ENCODE data around the gene JPT1. TPM values are rescaled to one million over a fixed set of nuclear protein-coding genes. Genes with fewer than 3 reads are reported as not detected.
"Not testable (repeated sequence)": the region's sequence is repeated elsewhere in the genome, so short reads cannot be mapped to it uniquely, and the experiment has no call there.

The JPT1 gene
- total RNA-seq, 1 donor from 2014 or later: 282 TPM

DNA sequence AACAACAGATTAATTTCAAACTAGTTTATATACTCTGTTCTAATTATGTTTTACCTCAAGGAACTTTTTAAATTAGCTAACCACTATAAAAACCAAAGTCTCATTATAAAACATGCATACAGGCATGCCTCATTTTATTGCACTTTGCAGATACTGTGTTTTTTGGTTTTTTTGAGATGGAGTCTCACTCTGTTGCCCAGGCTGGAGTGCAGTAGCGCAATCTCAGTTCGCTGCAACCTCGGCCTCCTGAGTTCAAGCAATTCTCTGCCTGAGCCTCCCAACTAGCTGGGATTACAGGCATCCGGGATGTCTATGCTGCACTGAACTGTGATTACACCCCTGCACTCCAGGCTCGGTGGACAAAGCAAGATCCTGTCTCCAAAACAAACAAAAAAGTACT is 8.8 kb upstream of the JPT1 start:
- Histone ChIP-seq H4K20me1 (ENCODE audit: insufficient read depth, low read length) (peaks cover 4% of the 10 kb centered on the region), H3K9me3 (ENCODE audit: insufficient read depth, low read depth, low read length) (no peaks in the 10 kb centered on the region), H3K4me1 (ENCODE audit: insufficient read depth, low read length) (peaks cover 15% of the 10 kb centered on the region), H3K36me3 (ENCODE audit: insufficient read depth, low read length) (peaks cover 16% of the 10 kb centered on the region), H3K27me3 (ENCODE audit: insufficient read depth, low read length) (no peaks in the 10 kb centered on the region), H3K9ac (ENCODE audit: low read length) (no peak overlapping the region), H2AFZ (ENCODE audit: low read depth, low read length) (no peak overlapping the region), H3K79me2 (ENCODE audit: insufficient read depth, low read length) (peaks cover 3% of the 10 kb centered on the region), H3K27ac (ENCODE audit: low read depth, low read length) (no peak overlapping the region), H3K4me3 (ENCODE audit: insufficient read depth, low read depth, low read length) (no peak overlapping the region), H3K4me2 (ENCODE audit: low read length) (no peak overlapping the region)
- Mint-ChIP-seq H3K36me3 (ENCODE audit: low read depth, unreplicated experiment) (peaks cover 8% of the 10 kb centered on the region), H3K4me3 (ENCODE audit: unreplicated experiment) (no peak overlapping the region), H3K27me3 (ENCODE audit: low read depth, unreplicated experiment) (no peaks in the 10 kb centered on the region), H3K9me3 (ENCODE audit: unreplicated experiment) (no peaks in the 10 kb centered on the region), H3K27ac (ENCODE audit: unreplicated experiment) (no peak overlapping the region), H3K4me1 (ENCODE audit: low read depth, unreplicated experiment) (peaks cover 1% of the 10 kb centered on the region)
- FAIRE-seq (no peak), DNase-seq (ENCODE audit: low read depth) (no peak)
- TF ChIP-seq, protein P1, sequence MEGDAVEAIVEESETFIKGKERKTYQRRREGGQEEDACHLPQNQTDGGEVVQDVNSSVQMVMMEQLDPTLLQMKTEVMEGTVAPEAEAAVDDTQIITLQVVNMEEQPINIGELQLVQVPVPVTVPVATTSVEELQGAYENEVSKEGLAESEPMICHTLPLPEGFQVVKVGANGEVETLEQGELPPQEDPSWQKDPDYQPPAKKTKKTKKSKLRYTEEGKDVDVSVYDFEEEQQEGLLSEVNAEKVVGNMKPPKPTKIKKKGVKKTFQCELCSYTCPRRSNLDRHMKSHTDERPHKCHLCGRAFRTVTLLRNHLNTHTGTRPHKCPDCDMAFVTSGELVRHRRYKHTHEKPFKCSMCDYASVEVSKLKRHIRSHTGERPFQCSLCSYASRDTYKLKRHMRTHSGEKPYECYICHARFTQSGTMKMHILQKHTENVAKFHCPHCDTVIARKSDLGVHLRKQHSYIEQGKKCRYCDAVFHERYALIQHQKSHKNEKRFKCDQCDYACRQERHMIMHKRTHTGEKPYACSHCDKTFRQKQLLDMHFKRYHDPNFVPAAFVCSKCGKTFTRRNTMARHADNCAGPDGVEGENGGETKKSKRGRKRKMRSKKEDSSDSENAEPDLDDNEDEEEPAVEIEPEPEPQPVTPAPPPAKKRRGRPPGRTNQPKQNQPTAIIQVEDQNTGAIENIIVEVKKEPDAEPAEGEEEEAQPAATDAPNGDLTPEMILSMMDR (IDR thresholded peaks at IDR 0.05; ENCODE audit: insufficient read depth, low read depth, low read length): no peak
- TF ChIP-seq EZH2 (IDR thresholded peaks at IDR 0.05; ENCODE audit: insufficient read depth, low read length): no peak

DNA sequence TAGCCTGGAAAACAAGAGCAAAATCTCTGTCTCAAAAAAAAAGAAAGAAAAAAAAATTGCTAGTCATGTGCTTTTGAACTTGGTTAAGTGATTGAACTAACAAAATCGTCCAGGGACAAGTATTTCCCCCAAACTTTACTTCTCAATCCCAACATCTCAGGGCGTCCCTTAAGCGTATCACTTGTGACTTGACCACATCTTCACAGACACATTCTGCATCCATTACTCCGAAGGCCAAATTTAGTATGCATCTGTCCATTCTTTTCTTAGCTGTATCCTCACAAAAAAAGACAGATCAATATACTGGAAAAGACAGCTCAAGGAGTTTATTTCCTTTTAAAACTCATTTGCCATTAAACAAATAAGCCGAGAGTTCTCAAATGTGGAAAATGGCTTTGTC is 5.9 kb upstream of the JPT1 start:
- Mint-ChIP-seq H3K9me3 (ENCODE audit: unreplicated experiment) (no peaks in the 10 kb centered on the region), H3K36me3 (ENCODE audit: low read depth, unreplicated experiment) (peaks cover 6% of the 10 kb centered on the region), H3K27me3 (ENCODE audit: low read depth, unreplicated experiment) (no peaks in the 10 kb centered on the region), H3K27ac (ENCODE audit: unreplicated experiment) (no peak overlapping the region), H3K4me3 (ENCODE audit: unreplicated experiment) (no peak overlapping the region), H3K4me1 (ENCODE audit: low read depth, unreplicated experiment) (peaks cover 2% of the 10 kb centered on the region)
- Histone ChIP-seq H3K4me1 (ENCODE audit: insufficient read depth, low read length) (peaks cover 15% of the 10 kb centered on the region), H3K27ac (ENCODE audit: low read depth, low read length) (no peak overlapping the region), H3K27me3 (ENCODE audit: insufficient read depth, low read length) (no peaks in the 10 kb centered on the region), H3K9me3 (ENCODE audit: insufficient read depth, low read depth, low read length) (no peaks in the 10 kb centered on the region), H3K4me3 (ENCODE audit: insufficient read depth, low read depth, low read length) (no peak overlapping the region), H3K9ac (ENCODE audit: low read length) (no peak overlapping the region), H3K36me3 (ENCODE audit: insufficient read depth, low read length) (no peaks in the 10 kb centered on the region), H2AFZ (ENCODE audit: low read depth, low read length) (no peak overlapping the region), H4K20me1 (ENCODE audit: insufficient read depth, low read length) (no peaks in the 10 kb centered on the region), H3K79me2 (ENCODE audit: insufficient read depth, low read length) (peaks cover 3% of the 10 kb centered on the region), H3K4me2 (ENCODE audit: low read length) (no peak overlapping the region)
- no peak for FAIRE-seq
- DNase-seq (ENCODE audit: low read depth): no peak
- TF ChIP-seq, protein P1 (IDR thresholded peaks at IDR 0.05; ENCODE audit: insufficient read depth, low read depth, low read length): no peak
- TF ChIP-seq EZH2 (IDR thresholded peaks at IDR 0.05; ENCODE audit: insufficient read depth, low read length): no peak

DNA sequence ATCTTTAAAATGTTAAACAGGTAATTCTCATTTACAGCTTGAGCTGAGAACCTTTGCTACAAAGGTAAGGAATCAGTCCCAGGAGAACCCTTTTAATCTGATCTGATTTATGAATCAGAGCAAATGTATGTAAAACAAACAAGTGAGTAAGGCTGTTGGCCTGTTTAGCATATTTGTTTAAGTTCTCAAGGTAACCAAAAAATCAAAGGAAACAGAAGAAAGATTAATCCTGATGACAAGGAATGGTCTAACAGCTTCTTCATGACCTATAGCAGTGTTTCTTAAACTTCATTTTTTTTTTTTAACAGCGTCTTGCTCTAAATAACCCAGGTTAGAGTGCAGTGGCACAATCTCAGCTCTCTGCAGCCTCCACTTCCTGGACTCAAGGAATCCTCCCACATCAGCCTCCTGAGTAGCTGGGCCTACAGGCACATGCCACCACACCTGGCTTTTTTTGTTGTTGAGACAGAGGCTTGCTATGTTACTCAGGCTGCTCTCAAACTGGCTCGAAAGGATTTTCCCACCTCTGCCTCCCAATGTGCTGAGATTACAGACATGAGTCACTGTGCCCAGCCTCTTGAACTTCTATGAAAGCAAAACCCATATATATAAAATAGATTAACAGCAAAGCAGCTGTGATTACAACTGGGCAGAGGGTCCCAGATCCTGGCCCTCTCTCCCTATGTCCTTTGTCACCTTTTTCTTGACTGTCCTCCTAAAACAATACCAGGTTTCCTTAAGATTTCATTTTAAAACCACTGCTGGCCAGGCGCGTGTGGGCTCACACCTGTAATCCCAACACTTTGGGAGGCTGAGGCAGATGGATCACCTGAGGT is 5.1 kb upstream of the JPT1 start:
- Histone ChIP-seq H3K9ac (ENCODE audit: low read length) (peak overlapping the region; percentile 38), H3K36me3 (ENCODE audit: insufficient read depth, low read length) (no peaks in the 10 kb centered on the region), H2AFZ (ENCODE audit: low read depth, low read length) (no peak overlapping the region), H3K9me3 (ENCODE audit: insufficient read depth, low read depth, low read length) (no peaks in the 10 kb centered on the region), H4K20me1 (ENCODE audit: insufficient read depth, low read length) (no peaks in the 10 kb centered on the region), H3K27ac (ENCODE audit: low read depth, low read length) (peak overlapping the region; percentile 79), H3K4me1 (ENCODE audit: insufficient read depth, low read length) (peaks cover 21% of the 10 kb centered on the region), H3K79me2 (ENCODE audit: insufficient read depth, low read length) (peaks cover 3% of the 10 kb centered on the region), H3K27me3 (ENCODE audit: insufficient read depth, low read length) (no peaks in the 10 kb centered on the region), H3K4me2 (ENCODE audit: low read length) (peak overlapping the region; percentile 45), H3K4me3 (ENCODE audit: insufficient read depth, low read depth, low read length) (no peak overlapping the region)
- FAIRE-seq (no peak), DNase-seq (ENCODE audit: low read depth) (peak; percentile 65)
- H3K4me3 Mint-ChIP-seq (ENCODE audit: unreplicated experiment): peak overlapping the region; percentile 20
- H3K27ac Mint-ChIP-seq (ENCODE audit: unreplicated experiment): peak overlapping the region; percentile 87
- H3K27me3 Mint-ChIP-seq (ENCODE audit: low read depth, unreplicated experiment): no peaks in the 10 kb centered on the region
- H3K9me3 Mint-ChIP-seq (ENCODE audit: unreplicated experiment): no peaks in the 10 kb centered on the region
- no peak for TF ChIP-seq EZH2 (IDR thresholded peaks at IDR 0.05; ENCODE audit: insufficient read depth, low read length)
- TF ChIP-seq, protein P1 (IDR thresholded peaks at IDR 0.05; ENCODE audit: insufficient read depth, low read depth, low read length): no peak
- H3K4me1 Mint-ChIP-seq (ENCODE audit: low read depth, unreplicated experiment): peaks cover 9% of the 10 kb centered on the region
- H3K36me3 Mint-ChIP-seq (ENCODE audit: low read depth, unreplicated experiment): peaks cover 6% of the 10 kb centered on the region

DNA sequence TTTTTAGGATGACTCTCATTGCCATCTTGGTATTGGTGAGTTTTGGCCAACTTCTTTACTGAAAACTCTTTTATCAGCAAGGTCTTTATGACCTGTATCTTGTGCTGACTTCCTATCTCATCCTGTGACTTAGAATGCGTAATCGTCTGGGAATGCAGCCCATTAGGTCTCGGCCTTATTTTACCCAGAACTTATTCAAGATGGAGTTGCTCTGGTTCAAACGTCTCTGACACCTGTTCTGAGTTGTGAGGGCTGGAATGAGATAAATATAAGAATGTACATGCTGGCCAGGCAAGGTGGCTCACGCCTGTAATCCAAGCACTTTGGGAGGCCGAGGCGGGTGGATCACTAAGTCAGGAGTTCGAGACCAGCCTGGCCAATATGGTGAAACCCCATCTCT is 4.2 kb upstream of the JPT1 start:
- not testable (repeated sequence) for H3K9me3 Mint-ChIP-seq (ENCODE audit: unreplicated experiment); H3K36me3 Mint-ChIP-seq (ENCODE audit: low read depth, unreplicated experiment); H3K9ac ChIP-seq (ENCODE audit: low read length); H4K20me1 ChIP-seq (ENCODE audit: insufficient read depth, low read length); H3K4me1 Mint-ChIP-seq (ENCODE audit: low read depth, unreplicated experiment); FAIRE-seq; H3K4me3 Mint-ChIP-seq (ENCODE audit: unreplicated experiment); H3K4me3 ChIP-seq (ENCODE audit: insufficient read depth, low read depth, low read length); H3K27me3 Mint-ChIP-seq (ENCODE audit: low read depth, unreplicated experiment); H3K4me2 ChIP-seq (ENCODE audit: low read length); H3K27me3 ChIP-seq (ENCODE audit: insufficient read depth, low read length); H3K36me3 ChIP-seq (ENCODE audit: insufficient read depth, low read length); H3K9me3 ChIP-seq (ENCODE audit: insufficient read depth, low read depth, low read length); H2AFZ ChIP-seq (ENCODE audit: low read depth, low read length)
- Histone ChIP-seq H3K4me1 (ENCODE audit: insufficient read depth, low read length) (peaks cover 21% of the 10 kb centered on the region), H3K79me2 (ENCODE audit: insufficient read depth, low read length) (peaks cover 12% of the 10 kb centered on the region), H3K27ac (ENCODE audit: low read depth, low read length) (peak overlapping the region; percentile 79)
- DNase-seq (ENCODE audit: low read depth): peak; percentile 54
- peak overlapping the region; percentile 18 for H3K27ac Mint-ChIP-seq (ENCODE audit: unreplicated experiment)
